Esophagus muscularis mucosa (tissue), 4 donors: ENCODE measurements around the gene PLCL1. TPM values are rescaled to one million over a fixed set of nuclear protein-coding genes. Genes with fewer than 3 reads are reported as not detected.

ENCODE experiments used
- DNase-seq: peaks from one replicate; pipeline ENCODE4 v3.0.0-alpha.2; 2017; ENCODE audit errors: extremely low spot score
- H3K27ac ChIP-seq, 4 donors: fragments of 200-600 bp; sonication (generic); replicated peaks in 1 of 4; 1 replicate in 3 of 4; 2 replicates in 1 of 4; pipeline ENCODE4 v1.5.1; 2016 to 2019; ENCODE audit warnings: mild to moderate bottlenecking in 1 of 4
- H3K27me3 ChIP-seq, 4 donors: fragments of 200-600 bp; sonication (generic); one replicate each; pipeline versions ENCODE4 v1.5.1 to v1.6.0; 2016 to 2019
- H3K36me3 ChIP-seq, 4 donors: fragments of 200-600 bp; sonication (generic); one replicate each; pipeline ENCODE4 v1.5.1; 2016 to 2019
- H3K4me1 ChIP-seq, 4 donors: fragments of 200-600 bp; sonication (generic); one replicate each; pipeline ENCODE4 v1.5.1; 2016 to 2019
- H3K4me3 ChIP-seq, 4 donors: fragments of 200-600 bp; sonication (generic); 1 replicate in 2 of 4; 2 replicates in 2 of 4; pipeline ENCODE4 v1.5.1; 2016 to 2019; ENCODE audit warnings: mild to moderate bottlenecking in 4 of 4, moderate library complexity in 1 of 4
- H3K9me3 ChIP-seq, 4 donors: fragments of 200-600 bp; sonication (generic); 1 replicate in 3 of 4; 2 replicates in 1 of 4; pipeline ENCODE4 v1.5.1; 2016 to 2019
- EP300 ChIP-seq: sonication (generic); formaldehyde crosslinking; IDR thresholded peaks from one replicate; pipeline ENCODE4 v1.6.1; 2017; ENCODE audit warnings: antibody characterized with exemption
- POLR2A ChIP-seq: fragments of 450-650 bp; IDR thresholded peaks from one replicate; pipeline ENCODE4 v1.6.1; 2017; ENCODE audit warnings: antibody characterized with exemption, moderate library complexity, mild to moderate bottlenecking, low read depth
- POLR2AphosphoS5 ChIP-seq, 2 donors: sonication (generic); formaldehyde crosslinking; IDR thresholded peaks; one replicate each; pipeline ENCODE4 v1.6.1; 2017; ENCODE audit warnings: antibody characterized with exemption in 2 of 2
- WGBS: methylation state at CpG from one replicate; pipeline ENCODE4 v1.1.5; 2018; 5-methylcytosine and 5-hydroxymethylcytosine counted together
- intact Hi-C: fragments of 100-400 bp; cut with DNase I; formaldehyde crosslinking; loops from one replicate; pipeline ENCODE4 v1.15.1; 2023
- total RNA-seq, 4 donors: library from RNA; depleted of rRNA; stranded (reverse); fragments of >200 nt; gene quantifications; one replicate each; pipeline versions ENCODE4 v1.1.0 to v1.2.1, GENCODE V29; 2016
- TF ChIP-seq, protein P1 (sequence below), 3 experiments: fragments of 200-600 bp in 2 of 3; fragments of 450-650 bp in 1 of 3; sonication (generic) in 2 of 3; IDR thresholded peaks; one replicate each; pipeline ENCODE4 v1.5.1; 2017 to 2019; ENCODE audit warnings: antibody characterized with exemption in 3 of 3, mild to moderate bottlenecking in 2 of 3, moderate library complexity in 1 of 3

Gene PLCL1
- total RNA-seq, 4 donors from 2014 or later = 67.3 to 86.2 (median 79.2) TPM

DNA sequence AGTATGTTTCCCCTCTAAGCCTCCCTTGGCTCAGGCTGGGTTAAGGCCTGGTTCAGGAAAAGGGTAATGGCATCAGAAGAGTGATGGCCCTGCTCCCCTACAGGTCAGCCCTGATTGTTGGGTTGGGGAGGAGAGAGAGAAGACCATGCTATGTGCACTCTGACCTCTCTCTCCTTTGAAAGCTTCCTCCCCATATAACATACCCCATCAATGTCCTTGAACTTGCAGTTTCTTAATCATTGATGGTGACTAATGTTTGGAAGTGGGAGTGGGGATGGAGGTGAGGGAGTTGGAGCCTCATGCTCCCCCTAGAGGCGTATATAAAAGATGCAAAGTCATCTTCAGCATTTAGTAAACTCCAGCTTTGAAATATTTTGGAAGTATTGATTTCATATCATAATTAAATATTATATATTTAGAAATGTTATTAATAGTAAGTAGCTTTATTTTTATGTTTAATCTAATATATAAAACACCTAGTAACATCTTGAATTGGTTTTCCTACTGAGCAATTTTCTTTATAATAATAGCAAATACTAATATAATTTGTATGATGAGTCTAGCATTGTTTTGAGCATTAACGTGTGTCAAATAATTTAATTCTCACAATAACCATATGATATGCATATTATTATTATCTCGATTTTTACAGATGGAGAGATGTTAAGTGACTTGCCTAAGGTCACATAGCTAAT, 8.8 kb downstream of the PLCL1 start:
- DNase-seq = no peak
- Histone ChIP-seq H3K27me3 (no peaks in the 10 kb centered on the region), H3K4me3 (no peak overlapping the region), H3K27ac (no peak overlapping the region), H3K4me1 (peaks cover 5 to 42% (median 29%) of the 10 kb centered on the region in 4 donors), H3K9me3 (no peaks in the 10 kb centered on the region), H3K36me3 (no peaks in the 10 kb centered on the region)
- TF ChIP-seq POLR2A (no peak), EP300 (no peak)
- TF ChIP-seq, protein P1, sequence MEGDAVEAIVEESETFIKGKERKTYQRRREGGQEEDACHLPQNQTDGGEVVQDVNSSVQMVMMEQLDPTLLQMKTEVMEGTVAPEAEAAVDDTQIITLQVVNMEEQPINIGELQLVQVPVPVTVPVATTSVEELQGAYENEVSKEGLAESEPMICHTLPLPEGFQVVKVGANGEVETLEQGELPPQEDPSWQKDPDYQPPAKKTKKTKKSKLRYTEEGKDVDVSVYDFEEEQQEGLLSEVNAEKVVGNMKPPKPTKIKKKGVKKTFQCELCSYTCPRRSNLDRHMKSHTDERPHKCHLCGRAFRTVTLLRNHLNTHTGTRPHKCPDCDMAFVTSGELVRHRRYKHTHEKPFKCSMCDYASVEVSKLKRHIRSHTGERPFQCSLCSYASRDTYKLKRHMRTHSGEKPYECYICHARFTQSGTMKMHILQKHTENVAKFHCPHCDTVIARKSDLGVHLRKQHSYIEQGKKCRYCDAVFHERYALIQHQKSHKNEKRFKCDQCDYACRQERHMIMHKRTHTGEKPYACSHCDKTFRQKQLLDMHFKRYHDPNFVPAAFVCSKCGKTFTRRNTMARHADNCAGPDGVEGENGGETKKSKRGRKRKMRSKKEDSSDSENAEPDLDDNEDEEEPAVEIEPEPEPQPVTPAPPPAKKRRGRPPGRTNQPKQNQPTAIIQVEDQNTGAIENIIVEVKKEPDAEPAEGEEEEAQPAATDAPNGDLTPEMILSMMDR (IDR thresholded peaks at IDR 0.05) = peak; percentile 23 to 49 (median 26)
- intact Hi-C loops = no loop called here
- whole genome bisulfite sequencing = 71% methylated on average over 3 of the region's 3 CpGs

DNA sequence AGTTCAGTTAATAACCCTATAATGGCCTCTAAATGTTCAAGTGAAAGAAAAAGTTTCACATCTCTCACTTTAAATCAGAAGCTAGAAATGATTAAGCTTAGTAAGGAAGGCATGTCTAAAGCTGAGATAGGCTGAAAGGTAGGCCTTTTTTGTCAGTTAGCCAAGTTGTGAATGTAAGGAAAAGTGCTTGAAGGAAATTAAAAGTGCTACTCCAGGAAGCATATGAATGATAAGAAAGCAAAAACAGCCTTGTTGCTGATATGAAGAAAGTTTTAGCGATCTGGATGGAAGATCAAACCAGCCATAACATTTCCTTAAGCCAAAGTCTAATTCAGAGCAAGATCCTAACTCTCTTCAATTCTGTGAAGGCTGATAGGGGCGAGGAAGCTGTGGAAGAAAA, 10.1 kb downstream of the PLCL1 start:
- no peak for DNase-seq
- Histone ChIP-seq H3K4me1 (peaks cover 5 to 36% (median 21%) of the 10 kb centered on the region in 4 donors), H3K9me3 (no peaks in the 10 kb centered on the region), H3K36me3 (no peaks in the 10 kb centered on the region), H3K4me3 (no peak overlapping the region), H3K27me3 (no peaks in the 10 kb centered on the region), H3K27ac (no peak overlapping the region)
- intact Hi-C loops = no loop called here
- TF ChIP-seq POLR2AphosphoS5 (IDR thresholded peaks at IDR 0.05) (no peak), EP300 (no peak), POLR2A (no peak)
- TF ChIP-seq, protein P1 (IDR thresholded peaks at IDR 0.05) = no peak
- WGBS = 90% methylated on average over 2 of the region's 2 CpGs

- no peaks in the 10 kb centered on the region for H3K9me3 ChIP-seq
- 79% methylated on average over 2 of the region's 2 CpGs for WGBS
- DNase-seq = no peak
- H3K36me3 ChIP-seq = no peaks in the 10 kb centered on the region
- H3K4me1 ChIP-seq = peaks cover 5 to 23% (median 15%) of the 10 kb centered on the region in 4 donors
- no peaks in the 10 kb centered on the region for H3K27me3 ChIP-seq
- TF ChIP-seq POLR2A (no peak), EP300 (no peak), POLR2AphosphoS5 (IDR thresholded peaks at IDR 0.05) (no peak)
- TF ChIP-seq, protein P1 (IDR thresholded peaks at IDR 0.05) = no peak
- intact Hi-C loops = no loop called here
- no peak overlapping the region for H3K27ac ChIP-seq
- no peak overlapping the region for H3K4me3 ChIP-seq
These were observed 17.3 kb downstream of the PLCL1 start for GRCh38 chr2:197821550-197822289.

DNA sequence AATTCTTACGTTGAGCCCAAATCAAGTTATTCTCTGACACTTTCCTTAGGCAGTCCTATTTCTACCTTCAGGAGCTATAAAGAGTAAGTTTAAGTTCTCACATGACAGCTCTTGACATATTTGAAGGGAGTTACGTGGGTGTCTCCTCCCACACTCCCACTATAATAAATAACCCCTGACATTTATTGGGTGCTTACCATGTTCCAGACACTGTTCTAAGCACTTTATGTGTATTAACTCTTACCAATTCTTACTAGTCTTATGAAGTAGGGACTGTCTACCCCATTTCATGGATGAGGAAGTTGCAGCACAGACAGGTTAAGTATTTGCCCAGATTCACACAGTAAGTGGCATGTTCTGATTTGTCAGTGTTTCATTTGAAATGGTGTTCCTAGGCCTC, 17.9 kb downstream of the PLCL1 start:
- H3K4me1 ChIP-seq = peaks cover 5 to 28% (median 17%) of the 10 kb centered on the region in 4 donors
- H3K9me3 ChIP-seq = no peaks in the 10 kb centered on the region
- TF ChIP-seq, protein P1 (IDR thresholded peaks at IDR 0.05) = no peak
- TF ChIP-seq POLR2A = no peak
- no peak for TF ChIP-seq POLR2AphosphoS5 (IDR thresholded peaks at IDR 0.05)
- TF ChIP-seq EP300 = no peak
- no peaks in the 10 kb centered on the region for H3K27me3 ChIP-seq
- no peak overlapping the region for H3K4me3 ChIP-seq
- DNase-seq = no peak
- intact Hi-C loops = no loop called here
- no peaks in the 10 kb centered on the region for H3K36me3 ChIP-seq
- 36% methylated on average over 2 of the region's 2 CpGs for WGBS
- H3K27ac ChIP-seq = no peak overlapping the region
